Loucy (cell line): ENCODE results near the gene CMTM8.

Experiments
- CTCF ChIP-seq: fragments of 200-600 bp; sonication (generic); conservative IDR thresholded peaks from 2 replicates; pipeline ENCODE4 v1.5.1; 2014; ENCODE audit warnings: mild to moderate bottlenecking, antibody characterized with exemption, low read length
- EZH2phosphoT487 ChIP-seq: fragments of 200-600 bp; IDR thresholded peaks from 2 replicates; pipeline ENCODE4 v1.6.1; 2018; ENCODE audit warnings: antibody characterized with exemption, mild to moderate bottlenecking, moderate library complexity, borderline replicate concordance

- TF ChIP-seq CTCF (peak; percentile 94), EZH2phosphoT487 (no peak)
These were observed 58.0 kb downstream of the CMTM8 start for GRCh38 chr3:32296251-32297204.
